ENCODE measurements around the gene PLPPR1. TPM values are rescaled to one million over a fixed set of nuclear protein-coding genes. Genes with fewer than 3 reads are reported as not detected.
"Not testable (repeated sequence)": the region's sequence is repeated elsewhere in the genome, so short reads cannot be mapped to it uniquely, and the experiment has no call there.

Gene PLPPR1
- total RNA-seq, 1 donor from 2014 or later, result not detected

- no peak for DNase-seq (ENCODE audit: low spot score)
Measured at GRCh38 chr9:101265261-101265660, 236.7 kb downstream of the PLPPR1 start.

GRCh38 chr9:101268426-101268825 lies 239.9 kb downstream of the PLPPR1 start:
- no peak for DNase-seq (ENCODE audit: low spot score)
- intact Hi-C loops (cut with DNase I), result no loop called here

More at GRCh38 chr9:101265261-101265660, 236.7 kb downstream of the PLPPR1 start:
- intact Hi-C loops (cut with DNase I), result no loop called here

GRCh38 chr9:101269591-101270283 lies 241.2 kb downstream of the PLPPR1 start:
- no peak for DNase-seq (ENCODE audit: low spot score)
- intact Hi-C loops (cut with DNase I), result no loop called here

- intact Hi-C loops (cut with DNase I), result no loop called here
- no peak for DNase-seq (ENCODE audit: low spot score)
Measured at GRCh38 chr9:101270302-101270701, 241.8 kb downstream of the PLPPR1 start.

GRCh38 chr9:101271102-101271501 lies 242.6 kb downstream of the PLPPR1 start:
- intact Hi-C loops (cut with DNase I), result no loop called here
- DNase-seq (ENCODE audit: low spot score), result no peak

GRCh38 chr9:101274971-101275768 lies 246.6 kb downstream of the PLPPR1 start:
- intact Hi-C loops (cut with DNase I), result no loop called here
- no peak for DNase-seq (ENCODE audit: low spot score)

- no peak for DNase-seq (ENCODE audit: low spot score)
- intact Hi-C loops (cut with DNase I), result no loop called here
Measured at GRCh38 chr9:101275769-101276250, 247.3 kb downstream of the PLPPR1 start.

- intact Hi-C loops (cut with DNase I); DNase-seq (ENCODE audit: low spot score): not testable (repeated sequence)
Measured at GRCh38 chr9:101291043-101291442, 262.5 kb downstream of the PLPPR1 start.

GRCh38 chr9:101299901-101300300 lies 271.4 kb downstream of the PLPPR1 start:
- no peak for DNase-seq (ENCODE audit: low spot score)
- intact Hi-C loops (cut with DNase I), result no loop called here

- no peak for DNase-seq (ENCODE audit: low spot score)
- intact Hi-C loops (cut with DNase I), result no loop called here
Measured at GRCh38 chr9:101307051-101307450, 278.5 kb downstream of the PLPPR1 start.

- no peak for DNase-seq (ENCODE audit: low spot score)
- intact Hi-C loops (cut with DNase I), result no loop called here
Measured at GRCh38 chr9:101307524-101308213, 279.1 kb downstream of the PLPPR1 start.

GRCh38 chr9:101309139-101309538 lies 280.6 kb downstream of the PLPPR1 start:
- DNase-seq (ENCODE audit: low spot score), result no peak
- intact Hi-C loops (cut with DNase I), result no loop called here

GRCh38 chr9:101311191-101311590 lies 282.7 kb downstream of the PLPPR1 start:
- DNase-seq (ENCODE audit: low spot score), result no peak
- intact Hi-C loops (cut with DNase I), result loop anchor here (5.0 kb wide), 2 partner anchors 194 to 599 kb away; no protein-coding TSS in a partner anchor

GRCh38 chr9:101311758-101312420 lies 283.4 kb downstream of the PLPPR1 start:
- intact Hi-C loops (cut with DNase I), result loop anchor here (2.0 to 5.0 kb wide), 3 partner anchors 195 to 711 kb away; no protein-coding TSS in a partner anchor
- DNase-seq (ENCODE audit: low spot score), result no peak

- DNase-seq (ENCODE audit: low spot score), result no peak
Measured at GRCh38 chr9:101312661-101313060, 284.1 kb downstream of the PLPPR1 start.

GRCh38 chr9:101315112-101315450 lies 286.6 kb downstream of the PLPPR1 start:
- intact Hi-C loops (cut with DNase I), result no loop called here
- no peak for DNase-seq (ENCODE audit: low spot score)

More at GRCh38 chr9:101312661-101313060, 284.1 kb downstream of the PLPPR1 start:
- intact Hi-C loops (cut with DNase I), result loop anchor here (2.0 to 5.0 kb wide), 3 partner anchors 195 to 712 kb away; no protein-coding TSS in a partner anchor

- intact Hi-C loops (cut with DNase I), result no loop called here
- no peak for DNase-seq (ENCODE audit: low spot score)
Measured at GRCh38 chr9:101317735-101318134, 289.2 kb downstream of the PLPPR1 start.

GRCh38 chr9:101323129-101323528 lies 294.6 kb downstream of the PLPPR1 start:
- no peak for DNase-seq (ENCODE audit: low spot score)
- intact Hi-C loops (cut with DNase I), result no loop called here

GRCh38 chr9:101324245-101324804 lies 295.8 kb downstream of the PLPPR1 start:
- intact Hi-C loops (cut with DNase I), result no loop called here
- no peak for DNase-seq (ENCODE audit: low spot score)

Measured in cardiac septum (tissue), 1 donor.